IPS-NIHi11 (cell line): Measurements from ENCODE around the gene MCU.
A peak's percentile ranks its signal among the peaks of the same experiment; 100 is the strongest.

ENCODE experiments used
- DNase-seq: peaks from one replicate; pipeline ENCODE4 v3.0.0; 2012; ENCODE audit warnings: mixed read lengths, low spot score

Gene MCU

GRCh38 chr10:72802332-72802731 is 110.4 kb downstream of the MCU start:
- no peak for DNase-seq

DNA sequence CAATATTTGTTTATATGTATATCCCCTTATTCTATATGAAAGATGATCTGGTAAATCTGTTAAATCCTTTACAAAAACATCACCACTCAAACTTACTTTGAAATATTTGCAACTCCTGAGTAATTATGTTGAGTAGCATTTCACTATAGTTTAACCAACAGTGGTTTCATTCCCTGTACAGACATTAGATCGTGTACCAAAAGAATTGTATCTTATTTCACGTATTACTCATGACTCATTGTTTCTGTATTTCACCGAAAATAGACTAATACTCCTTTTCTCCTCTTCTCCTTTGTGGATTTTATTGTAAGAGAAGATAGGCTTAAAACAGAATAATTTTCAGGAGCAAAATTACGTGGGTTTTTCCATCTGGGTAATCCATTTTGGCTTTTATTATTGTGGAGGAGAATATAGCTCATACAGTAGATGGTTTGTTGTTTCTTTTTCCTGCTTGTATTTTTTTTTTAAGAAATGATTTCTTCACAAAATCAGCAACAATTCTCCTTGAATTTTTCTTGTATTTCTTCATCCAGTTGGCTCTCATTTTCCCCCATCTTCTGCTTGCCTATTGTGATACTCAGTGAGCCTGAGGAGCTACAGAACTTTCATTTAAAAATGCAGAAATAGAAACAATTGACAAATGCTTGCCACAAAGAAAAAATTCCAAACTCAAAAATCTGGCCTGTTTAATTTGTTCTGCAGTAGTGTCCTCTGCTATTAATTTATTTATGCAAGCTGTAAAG is 111.0 kb downstream of the MCU start:
- DNase-seq = no peak

DNA sequence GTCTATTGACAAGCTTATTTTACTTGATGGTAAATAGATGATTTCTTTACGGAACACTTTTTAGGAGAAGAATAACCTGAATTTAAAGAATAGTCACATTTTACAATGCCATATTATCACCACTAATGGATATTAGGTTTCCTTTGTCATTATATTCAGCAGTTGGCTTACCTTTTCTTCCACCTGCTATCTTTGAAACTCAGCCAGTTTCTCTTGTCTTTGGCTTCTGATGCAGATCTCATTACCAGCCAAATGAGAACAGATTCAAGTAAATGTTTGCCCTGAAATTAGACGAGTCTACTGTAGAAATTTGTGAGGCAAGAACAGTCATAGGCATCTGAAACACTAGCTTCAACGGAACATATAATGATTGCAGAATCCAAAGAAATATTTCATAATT is 116.1 kb downstream of the MCU start:
- no peak for DNase-seq

- DNase-seq = no peak
Measured at GRCh38 chr10:72809006-72809405, 117.1 kb downstream of the MCU start.

DNA sequence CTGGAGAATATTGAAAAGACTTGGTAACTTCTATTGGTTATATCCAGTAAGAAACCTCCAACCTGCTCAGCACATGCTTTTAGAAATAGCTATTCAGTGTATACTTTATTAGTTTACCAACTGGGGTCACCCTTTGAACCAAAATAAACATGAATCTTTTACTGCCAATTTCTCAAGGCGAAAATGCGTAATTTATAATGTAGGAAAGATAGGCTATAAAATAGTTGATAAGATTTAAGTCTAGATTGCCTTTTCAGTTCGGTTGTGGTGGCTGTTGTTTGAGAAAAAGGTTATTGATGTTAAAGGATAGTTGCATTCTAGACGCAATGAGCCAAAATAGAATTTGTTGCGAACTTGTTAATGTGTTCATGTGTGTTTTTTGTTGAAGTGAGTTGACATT is 119.0 kb downstream of the MCU start:
- DNase-seq = no peak

DNA sequence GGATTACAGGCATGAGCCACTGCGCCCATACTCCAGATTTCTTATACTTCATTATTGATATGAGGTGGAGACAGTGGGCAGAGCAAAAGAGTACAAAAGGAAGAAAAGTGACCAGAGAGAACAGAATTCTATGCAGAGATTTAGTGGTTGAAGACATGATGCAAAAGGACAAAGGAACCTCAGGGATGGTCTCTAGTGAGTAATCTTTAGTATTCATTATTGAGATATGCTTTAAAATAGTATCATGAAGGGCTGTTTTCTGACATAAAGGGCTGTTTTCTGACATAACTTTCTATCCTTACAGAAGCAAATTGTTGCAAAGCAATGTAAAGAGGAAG is 120.4 kb downstream of the MCU start:
- no peak for DNase-seq

DNA sequence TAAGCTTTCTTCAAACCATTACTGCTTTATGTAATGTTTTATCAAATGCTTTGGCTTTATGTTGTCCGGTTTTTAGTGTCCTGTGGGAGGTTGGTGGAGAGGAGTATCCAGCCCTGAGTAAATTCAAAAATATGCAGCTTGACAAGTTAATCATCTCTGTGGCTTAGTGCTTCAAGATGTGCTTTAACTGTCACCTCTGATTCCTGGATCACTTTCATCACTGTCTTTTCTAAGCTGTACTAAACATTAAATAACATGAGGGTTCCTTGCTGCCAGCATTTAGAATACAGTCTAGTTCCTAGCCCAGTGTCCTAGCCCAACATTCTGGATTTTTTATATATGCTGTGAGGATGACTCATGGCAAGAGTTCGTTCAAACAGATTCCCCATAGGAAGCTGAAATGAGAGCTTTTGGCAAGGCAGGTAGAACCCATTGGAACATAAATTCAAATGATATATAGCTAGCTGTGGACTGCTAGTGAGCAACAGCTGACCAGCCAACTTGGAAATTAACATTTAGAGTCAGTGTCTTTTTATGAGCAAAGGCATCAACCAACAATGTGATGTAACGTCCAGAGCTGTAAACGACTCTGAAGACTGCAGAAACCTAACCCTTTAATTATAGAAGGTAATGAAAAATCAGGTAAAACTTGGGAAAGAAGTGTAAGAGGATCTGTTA is 120.9 kb downstream of the MCU start:
- no peak for DNase-seq

DNA sequence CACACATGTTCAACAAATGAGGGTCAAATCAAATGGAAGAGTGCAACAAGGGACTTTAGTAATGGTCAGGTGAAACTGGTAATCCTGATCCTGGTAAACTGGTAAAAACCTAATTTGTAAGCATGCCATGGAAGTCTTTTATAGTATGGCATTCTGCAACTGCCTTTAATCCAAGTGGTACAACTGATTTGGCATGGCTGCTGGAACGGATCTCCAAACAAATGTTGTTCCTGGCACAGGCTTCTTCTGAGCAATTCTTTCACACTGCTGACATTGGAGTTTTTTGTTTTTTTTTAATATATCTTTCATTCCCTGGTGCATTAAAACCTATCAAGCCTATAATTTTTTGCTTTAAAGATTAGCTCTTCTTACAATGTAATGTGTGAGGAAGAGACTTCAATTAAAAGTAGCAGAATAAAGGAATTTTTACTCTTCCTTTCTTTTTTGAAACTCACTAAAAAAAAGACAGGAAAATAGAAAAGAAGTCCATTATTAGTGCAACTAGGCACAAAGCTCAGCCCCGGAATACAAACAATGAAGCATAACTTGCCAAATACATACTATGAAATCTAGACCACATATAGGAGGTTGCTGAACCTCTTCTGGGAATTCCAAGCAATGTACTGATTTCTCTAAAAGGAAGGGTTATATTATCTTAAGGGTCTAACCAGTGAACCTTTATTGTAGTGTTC is 122.3 kb downstream of the MCU start:
- DNase-seq = no peak

GRCh38 chr10:72816565-72816964 is 124.6 kb downstream of the MCU start:
- no peak for DNase-seq

- DNase-seq = no peak
Measured at GRCh38 chr10:72818076-72818475, 126.1 kb downstream of the MCU start.

DNA sequence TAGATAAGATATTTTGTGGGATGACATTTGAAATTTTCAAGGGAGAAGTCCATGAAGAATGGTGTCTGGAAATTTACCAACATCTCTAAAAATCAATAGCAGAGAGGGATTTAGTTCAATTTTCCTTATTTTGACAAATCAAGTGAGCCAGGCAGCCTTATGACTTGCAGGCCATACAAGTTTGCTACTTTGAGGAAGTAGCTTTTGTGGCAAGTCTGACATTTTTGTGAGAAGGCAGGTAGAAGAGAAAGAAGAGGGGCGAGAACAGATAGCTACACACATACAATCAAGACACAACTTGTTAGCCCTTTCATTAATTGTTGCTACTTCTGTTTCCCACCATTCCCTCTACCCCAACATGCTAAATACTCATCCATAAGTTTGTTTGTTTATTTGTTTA is 127.1 kb downstream of the MCU start:
- DNase-seq = no peak

GRCh38 chr10:72821606-72822005 is 129.7 kb downstream of the MCU start:
- no peak for DNase-seq

DNA sequence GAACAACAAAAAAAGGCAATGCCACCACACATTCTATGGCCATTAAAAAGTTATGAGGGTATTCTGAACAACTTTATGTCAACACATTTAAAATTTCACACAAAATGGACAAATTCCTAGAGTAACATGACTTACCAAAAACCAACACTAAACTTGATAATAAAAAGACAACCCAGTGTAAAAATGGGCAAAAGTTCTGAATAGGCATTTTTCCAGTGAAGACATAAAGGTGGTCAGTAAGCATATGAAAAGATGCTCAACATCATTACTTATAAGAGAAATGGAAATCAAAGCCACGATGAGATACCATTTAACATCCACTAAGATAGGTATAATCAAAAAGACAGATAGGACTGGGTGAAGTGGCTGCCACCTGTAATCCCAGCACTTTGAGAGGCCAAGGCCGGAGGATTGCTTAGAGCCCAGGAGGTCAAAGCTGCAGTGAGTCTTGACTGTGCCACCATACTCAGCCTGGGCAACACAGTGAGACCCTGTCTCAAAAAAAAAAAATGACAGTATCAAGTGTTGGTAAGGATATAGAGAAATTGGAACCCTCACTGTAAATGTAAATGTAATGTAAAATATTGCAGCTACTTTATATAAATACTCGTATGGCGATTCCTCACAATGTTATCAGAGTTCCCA is 130.5 kb downstream of the MCU start:
- DNase-seq = no peak

- DNase-seq = no peak
Measured at GRCh38 chr10:72825163-72825562, 133.2 kb downstream of the MCU start.

DNA sequence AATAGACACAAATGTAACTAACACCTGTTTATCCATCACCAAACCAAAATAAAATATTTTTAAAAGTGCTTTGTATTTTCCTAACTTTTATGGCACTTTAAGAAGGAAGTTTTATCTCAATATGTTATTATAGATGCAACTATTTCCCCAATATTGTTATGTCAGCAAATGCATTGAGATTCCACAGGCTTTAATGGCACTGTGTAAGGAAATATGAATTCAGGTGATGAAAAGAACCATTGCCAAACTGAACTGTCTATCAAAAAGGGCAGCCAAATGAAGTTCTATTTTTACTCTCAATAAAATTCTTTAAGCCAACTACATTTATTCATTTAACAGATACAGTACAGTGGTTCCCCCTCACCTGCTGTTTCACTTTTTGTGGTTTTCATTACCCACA is 134.4 kb downstream of the MCU start:
- no peak for DNase-seq

DNA sequence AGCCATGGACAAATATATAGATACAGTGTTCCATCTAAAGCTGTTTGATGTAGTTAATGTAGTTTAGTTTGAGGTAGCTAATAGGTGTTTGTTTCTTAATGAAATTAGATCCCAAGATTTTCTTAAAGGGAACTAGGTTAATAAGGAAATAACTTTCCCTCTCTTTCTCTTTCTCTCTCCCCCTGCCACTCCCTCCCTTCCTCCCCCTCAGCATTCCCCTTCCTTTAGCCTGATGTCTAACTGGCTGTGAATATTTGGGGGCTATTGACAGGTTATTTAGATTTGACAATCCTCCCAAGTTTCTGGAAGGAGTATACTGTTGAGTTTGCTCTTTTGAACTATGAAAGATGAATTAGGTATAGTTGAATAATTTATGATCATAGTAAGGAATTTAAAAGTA is 136.4 kb downstream of the MCU start:
- no peak for DNase-seq

DNA sequence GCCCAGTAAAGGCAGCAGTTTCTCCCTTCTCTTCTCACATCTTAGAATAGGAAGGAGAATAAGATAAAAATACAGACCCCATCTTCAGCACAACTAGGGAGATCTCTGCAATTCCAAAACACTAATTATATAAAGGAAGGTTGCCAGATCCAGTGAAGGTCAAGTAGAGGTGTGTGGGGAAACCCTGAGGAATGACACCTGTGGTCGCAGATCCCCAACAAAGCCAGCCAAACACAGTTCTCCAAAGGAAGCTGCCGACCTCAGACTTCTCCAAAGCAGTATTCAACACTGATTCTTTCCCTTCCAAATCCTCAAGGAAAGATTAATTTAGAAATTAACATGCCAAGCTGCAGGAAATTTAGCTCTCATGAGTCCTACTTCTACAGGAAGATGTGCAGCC is 138.7 kb downstream of the MCU start:
- no peak for DNase-seq

GRCh38 chr10:72831696-72832409 is 139.9 kb downstream of the MCU start:
- no peak for DNase-seq

DNA sequence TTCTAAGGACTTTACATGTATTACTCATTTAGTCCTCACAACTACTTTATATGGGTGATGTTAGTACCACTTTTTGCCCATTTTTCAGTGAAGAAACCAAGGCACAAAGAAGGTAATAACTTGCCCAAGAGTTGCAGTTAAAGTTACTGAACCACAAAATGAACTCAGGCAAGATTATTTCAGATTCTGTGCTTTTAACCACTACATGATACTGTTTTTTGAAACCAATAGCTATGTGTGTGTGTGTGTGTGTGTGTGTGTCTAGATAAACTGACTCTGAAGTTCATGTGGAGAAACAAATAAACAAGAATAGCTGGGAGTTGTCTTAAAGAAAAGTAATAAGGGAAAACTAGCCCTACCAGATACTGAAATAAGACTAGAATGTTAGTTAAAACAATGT is 140.8 kb downstream of the MCU start:
- DNase-seq = no peak

- DNase-seq = peak; percentile 46
Measured at GRCh38 chr10:72834183-72834825, 142.4 kb downstream of the MCU start.

DNA sequence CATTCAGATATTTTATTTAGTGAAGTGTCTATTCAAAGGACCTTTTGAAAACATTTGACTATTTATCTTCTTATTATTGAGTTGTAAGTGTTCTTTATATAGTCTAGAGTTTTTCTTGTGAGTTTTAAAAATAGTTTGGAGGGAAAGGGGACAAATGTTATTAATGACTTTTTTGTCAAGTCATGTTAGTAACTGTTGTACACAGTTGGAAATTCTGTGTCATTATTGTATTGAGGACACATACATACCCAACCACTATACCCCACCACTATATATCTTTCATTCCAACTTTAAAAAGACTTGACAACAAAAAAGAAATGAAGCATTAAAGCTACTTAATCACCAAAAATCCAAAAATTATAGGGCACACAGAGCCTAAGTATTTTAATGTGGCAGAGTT is 148.4 kb downstream of the MCU start:
- no peak for DNase-seq

GRCh38 chr10:72841487-72841886 is 149.5 kb downstream of the MCU start:
- no peak for DNase-seq
